Measurements from ENCODE around the gene MPRIP. TPM values are rescaled to one million over a fixed set of nuclear protein-coding genes. Genes with fewer than 3 reads are reported as not detected.

The MPRIP gene
- total RNA-seq, 1 donor from 2014 or later: 423 TPM

DNA sequence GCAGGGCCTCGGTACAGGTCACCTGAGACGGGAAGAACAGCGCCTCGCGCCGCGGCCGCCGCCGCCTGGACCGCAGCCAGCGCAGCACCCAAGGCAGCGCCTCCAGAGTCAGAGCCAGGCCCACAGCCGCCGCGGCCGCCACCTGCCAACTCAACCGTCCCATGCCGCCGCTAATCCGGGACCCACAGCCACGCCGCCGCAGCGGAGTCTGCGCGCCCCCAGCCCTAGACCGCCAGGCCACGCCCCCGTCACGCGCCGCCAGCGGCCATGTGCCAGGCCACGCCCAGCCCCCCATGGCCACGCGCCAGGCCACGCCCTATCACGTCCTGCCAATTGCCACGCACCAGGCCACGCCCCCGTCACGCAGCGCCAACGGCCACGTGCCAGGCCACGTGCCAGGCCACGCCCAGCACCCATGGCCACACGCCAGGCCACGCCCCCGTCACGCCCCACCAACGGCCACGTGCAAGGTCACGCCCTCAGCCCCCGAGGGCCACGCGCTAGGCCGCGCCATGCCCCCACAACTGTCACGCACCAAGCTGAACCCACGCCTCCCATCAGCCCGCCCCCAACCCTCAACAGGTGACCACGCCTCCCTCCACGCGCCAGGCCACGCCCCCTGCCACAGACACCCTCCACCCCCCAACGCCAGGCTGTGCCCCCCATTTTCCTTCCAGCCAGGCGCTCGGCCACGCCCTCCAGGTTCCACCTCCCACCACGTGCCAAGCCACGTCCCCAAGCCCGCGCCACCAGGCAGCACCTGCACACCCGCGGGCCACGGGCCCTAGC lies 164.1 kb downstream of the MPRIP start, which contains the start of gene PLD6:
TSS of gene PLD6 (minus strand) at position 210 of the 789 bp plus-strand sequence. CDS start at position 163, 47 bp downstream.
- DNase-seq (ENCODE audit: low spot score): peak; percentile 84

DNA sequence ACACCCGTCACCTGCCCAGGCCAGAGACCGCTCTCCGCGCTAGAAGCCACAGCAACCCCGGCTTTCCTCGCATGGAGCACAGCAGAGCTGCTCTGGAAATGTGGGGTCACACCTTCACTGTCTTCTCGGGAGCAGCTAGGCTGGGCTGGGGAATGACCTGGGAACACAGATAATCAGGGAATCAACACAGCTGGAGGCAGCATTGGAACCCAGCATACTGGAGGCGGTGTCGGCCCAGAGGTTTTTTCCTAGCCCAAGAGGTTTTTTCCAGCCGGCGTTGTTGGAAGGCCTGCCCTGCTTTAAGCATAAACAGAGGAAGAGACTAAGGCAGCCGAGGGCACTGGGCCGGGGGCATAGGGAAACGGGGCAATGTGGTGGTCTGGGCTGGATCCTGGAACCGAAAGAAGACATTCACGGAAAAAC lies 164.7 kb downstream of the MPRIP start:
- no peak for DNase-seq (ENCODE audit: low spot score)

DNA sequence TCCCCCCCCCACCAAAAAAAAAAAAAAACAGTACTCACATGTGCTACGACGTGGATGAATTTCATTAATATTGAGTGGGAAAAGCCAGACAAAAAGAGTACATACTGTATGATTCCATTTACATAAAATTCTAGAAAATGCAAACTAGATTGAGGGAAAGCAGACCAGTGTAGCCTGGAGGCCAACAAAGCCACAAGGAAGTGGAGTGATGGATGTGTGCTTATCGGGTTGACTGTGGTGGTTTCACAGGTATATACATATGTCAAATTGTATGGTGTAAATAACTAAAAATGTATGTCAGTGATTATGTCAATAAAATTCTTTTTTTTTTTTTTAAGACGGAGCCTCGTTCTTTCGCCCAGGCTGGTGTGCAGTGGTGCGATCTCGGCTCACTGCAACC lies 165.7 kb downstream of the MPRIP start:
- no peak for DNase-seq (ENCODE audit: low spot score)

DNA sequence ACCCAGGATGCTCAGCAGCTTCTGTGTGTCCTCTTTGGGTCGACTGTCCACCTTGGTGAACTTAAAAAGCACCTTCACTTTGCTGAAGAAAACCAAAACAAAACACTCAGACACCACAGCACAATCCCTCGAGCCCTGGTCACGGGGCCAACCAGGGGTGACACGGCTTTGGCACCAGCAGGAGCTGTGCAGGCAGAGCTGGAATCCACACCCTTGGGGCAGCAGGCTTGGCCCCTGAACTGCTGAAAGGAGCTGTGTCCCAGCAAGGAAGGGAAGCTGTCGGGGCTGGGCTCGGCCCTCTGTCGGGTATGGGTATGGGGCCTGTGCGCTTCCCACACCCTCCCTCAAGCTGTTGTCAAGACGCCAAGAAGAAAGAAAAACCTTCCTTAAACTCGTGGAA lies 171.5 kb downstream of the MPRIP start:
- DNase-seq (ENCODE audit: low spot score): no peak

DNA sequence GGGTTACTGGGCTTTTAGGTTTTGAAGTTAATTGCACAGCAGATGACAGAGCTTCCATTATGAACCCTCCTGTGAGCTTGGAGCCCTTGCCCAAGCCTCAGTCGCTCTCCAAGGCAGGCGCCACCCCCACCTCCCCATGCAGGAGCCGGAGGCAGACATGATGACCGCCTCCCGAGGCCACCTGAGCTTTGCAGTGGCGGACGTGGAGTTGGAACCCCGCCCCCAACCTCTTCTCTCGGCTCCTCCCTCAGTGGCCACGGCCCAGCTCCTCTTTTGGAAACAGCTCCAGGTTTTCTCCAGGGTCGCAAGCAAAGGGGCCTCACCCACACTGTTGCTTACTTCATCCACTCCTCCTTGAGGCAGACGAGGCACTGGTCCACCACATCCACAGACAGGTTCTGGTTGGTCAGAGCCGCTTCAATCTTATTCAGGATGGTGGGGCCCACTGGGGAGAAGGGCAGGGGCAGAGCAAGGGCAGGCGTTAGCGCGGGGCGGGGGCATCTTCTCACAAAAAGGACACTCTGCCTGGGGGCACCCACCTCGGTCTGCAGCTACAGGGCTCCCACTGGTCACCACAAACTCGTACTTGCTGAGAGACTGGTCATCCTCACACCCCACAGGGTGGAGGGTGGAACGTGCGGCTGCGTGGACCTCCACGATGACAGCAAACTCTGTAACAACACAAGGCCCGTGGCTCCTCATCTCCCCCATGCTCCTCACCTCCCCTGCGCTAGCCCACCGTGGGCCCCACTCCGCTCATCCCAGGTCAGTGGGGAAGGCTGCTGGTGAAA lies 172.6 kb downstream of the MPRIP start:
- no peak for DNase-seq (ENCODE audit: low spot score)

DNA sequence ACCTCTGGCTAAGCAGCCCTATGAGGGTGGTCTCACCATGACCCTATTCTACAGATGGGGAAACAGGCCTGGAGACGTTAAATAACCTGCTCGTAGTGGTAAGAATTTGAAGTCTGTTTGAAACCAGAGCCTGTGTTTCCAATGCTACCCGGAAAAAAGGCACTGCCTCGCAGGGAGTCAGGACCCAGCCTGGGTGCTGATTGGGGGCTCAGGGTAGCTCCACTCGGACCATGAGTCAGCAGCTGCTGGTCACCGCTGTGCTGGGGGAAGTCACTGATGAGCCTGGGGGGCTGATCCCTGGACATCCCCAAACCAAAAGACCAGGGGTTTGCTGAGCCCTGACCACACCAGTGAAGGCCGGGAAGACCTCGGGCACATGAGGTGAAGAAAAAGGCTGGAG lies 173.3 kb downstream of the MPRIP start:
- no peak for DNase-seq (ENCODE audit: low spot score)

DNA sequence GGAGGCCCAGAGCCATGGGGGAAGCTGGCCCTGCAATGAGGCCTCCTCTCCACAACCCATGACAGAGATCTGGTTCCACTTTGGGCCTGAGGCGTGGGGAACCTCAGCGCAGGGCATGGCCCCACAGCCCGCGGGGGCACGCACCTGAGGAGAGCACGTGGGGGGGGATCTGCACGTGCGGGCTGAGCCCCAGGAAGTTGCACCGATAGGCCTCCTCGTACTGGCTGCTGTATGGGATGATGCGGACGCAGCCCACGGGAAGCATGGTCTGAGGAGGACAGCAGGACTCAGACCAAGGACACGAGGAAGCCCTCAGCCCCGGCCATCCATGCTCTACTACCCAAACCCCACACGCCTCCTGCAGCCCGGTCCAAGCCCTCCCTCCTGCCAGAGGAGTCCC lies 174.0 kb downstream of the MPRIP start:
- DNase-seq (ENCODE audit: low spot score): no peak

DNA sequence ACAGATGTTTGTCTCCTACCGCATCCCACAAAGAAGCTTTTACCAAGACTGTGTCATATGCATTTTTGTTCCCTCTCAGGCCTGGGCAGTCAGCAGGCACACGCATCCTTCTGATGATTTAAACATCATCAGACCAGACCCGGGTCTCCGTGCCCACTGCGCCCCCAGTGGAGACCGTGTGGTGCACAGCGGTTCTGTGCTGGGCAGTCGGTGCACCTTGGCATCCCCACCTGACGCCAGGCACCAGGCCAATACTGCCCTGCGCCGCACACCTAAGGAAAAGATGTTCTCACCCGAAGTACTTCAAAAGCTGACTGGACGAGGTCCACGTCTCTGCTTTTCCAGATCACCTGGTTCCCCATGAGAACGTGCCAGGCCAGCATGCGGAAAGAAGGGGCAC lies 174.5 kb downstream of the MPRIP start:
- no peak for DNase-seq (ENCODE audit: low spot score)

DNA sequence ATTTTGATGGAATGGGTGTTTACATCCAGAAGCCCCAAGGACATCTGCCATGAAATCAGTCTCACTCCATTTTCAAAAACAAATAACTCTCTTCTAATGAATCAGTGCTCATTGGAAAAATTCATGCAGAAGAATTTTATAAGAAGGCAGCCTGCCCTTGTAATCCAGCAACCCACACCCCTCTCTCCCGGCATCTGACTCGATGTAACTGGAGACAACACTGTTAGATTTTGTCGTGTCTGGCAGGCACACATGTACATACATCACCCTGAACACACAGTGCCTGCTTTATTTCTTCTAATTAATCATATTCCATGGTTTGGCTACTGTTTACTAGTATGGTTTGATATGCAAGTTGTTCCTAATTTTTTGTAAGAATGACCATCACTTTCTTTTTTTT lies 175.7 kb downstream of the MPRIP start:
- DNase-seq (ENCODE audit: low spot score): no peak

DNA sequence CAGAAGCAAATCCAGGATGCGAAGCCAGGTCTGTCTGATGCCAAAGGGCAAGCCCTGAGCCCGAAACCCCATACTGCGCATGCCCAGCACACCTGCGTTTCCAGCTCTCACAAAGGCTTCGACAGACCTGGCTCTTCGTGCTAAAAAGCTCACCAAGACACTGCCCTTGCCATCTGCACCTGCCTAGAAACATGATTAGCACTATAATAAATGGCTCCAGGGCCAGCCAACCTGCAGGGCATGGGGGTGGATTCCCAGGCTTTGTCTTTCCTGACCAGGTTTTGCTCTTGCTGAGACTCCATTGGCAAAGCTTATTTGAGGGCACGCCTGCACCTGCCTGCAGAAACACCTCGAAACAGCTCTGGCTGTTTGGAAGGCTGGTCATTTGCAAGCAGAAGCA lies 178.3 kb downstream of the MPRIP start:
- no peak for DNase-seq (ENCODE audit: low spot score)

DNA sequence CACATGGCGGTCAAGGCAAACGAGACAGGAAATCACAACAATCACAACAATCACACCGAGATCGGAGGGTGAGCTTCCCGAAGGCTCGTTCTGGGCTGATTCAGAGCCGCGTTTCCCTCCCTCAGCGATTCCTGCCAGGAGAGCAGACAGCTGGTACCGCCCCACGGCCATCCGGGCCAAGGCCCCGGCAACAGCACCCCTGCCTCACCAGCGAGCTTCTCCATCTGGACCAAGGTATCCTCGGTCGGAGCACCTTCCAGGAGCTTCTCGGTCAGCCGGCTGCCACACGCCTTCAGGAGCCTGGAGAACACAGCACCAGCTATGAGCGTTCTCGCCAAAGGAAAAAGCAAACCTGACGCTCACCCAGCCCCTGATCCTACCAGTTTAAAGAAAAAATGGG lies 179.1 kb downstream of the MPRIP start:
- no peak for DNase-seq (ENCODE audit: low spot score)

DNA sequence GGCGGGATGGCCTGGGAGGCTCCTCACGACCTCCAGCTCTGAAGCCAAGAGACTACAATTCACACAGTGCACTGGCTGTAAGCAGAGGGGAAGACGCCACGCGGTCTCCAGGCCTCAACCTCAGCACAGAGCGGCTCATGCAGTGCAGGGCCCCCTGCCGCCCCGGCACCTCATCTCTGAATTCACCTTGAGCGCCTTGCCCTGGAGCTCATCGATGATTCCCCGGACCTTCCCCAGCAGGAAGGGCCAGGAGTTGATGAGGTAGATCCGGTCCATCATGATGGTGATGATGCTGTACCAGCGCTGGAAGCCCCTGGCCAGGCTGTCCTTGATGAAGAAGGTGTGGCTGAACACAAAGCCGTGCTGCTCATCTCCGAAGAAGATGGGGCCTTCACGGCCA lies 181.5 kb downstream of the MPRIP start:
- no peak for DNase-seq (ENCODE audit: low spot score)

DNA sequence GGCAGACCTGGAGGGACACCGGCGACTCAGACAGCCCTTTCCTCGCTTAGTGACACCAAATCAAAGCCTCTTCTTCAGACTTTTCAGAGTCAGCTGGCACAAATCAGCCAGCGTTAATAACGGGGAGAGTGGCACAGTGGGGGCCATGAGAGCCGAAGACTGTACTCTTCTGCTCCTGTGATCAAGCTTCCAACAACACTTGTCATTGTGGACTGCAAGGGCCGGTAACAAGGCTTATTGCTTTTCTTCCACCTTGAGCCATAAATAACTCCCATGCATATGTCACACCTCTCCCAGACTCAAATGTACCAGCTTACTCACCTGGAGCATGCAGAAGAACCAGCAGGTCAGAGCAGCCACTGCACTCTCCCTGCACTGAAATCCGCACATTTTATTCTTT lies 181.9 kb downstream of the MPRIP start:
- DNase-seq (ENCODE audit: low spot score): no peak

DNA sequence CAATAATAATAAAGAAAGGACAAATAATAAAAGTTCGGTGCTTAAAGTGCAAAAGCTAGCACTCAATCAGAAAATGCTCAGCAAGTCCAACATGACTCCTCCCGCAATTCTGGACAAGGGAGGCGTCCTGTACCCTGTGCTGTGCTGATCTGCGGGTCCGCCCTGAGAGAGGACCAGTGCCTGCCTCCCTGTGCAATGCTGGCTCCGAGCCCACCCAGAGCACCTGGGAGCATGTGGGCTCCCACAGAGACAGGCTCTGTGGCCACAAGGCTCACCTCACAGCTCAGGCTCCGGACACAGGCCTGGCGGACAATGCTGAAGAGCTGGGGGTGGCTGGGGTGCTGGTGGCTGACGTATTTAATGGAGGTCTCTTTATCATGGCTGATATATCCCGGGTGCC lies 183.6 kb downstream of the MPRIP start:
- DNase-seq (ENCODE audit: low spot score): no peak

DNA sequence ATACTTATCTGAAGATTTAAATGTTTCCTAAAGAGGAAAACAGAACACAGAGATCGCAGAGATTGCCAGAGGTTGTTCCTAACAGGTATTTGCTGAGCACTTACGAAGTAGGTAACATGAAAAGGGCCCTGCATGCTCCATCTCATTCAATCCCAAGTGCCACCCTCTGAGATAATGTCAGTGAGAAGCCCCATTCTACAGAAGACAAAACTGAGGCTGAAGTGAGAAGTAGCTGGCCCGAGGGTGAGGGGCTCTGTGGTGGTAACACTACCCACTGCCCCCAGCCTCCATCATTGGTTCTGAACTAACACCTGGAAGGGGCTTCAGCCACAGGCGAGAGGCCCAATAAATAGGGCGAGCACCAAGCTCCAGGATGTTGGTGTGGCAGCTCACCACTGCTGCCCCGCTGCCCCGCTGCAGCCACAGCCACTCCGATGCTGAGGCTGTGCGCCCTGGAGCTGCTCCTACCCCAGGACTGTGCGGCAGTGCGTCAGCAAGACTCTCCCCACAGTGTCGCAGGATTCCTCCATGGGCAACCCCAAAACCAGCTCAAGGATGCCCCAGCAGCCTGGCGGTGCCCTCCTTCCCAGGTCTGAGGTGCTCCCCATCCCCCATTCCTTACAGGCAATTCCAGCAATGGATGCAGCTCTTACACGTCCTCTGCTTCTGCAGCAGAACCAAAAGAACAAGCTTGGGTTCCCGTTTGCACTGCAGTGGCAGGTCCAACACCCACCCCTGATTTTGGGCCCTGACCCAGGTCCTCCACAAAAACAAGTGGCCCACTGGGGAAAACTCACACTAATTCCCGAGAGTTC lies 184.4 kb downstream of the MPRIP start:
- no peak for DNase-seq (ENCODE audit: low spot score)

DNA sequence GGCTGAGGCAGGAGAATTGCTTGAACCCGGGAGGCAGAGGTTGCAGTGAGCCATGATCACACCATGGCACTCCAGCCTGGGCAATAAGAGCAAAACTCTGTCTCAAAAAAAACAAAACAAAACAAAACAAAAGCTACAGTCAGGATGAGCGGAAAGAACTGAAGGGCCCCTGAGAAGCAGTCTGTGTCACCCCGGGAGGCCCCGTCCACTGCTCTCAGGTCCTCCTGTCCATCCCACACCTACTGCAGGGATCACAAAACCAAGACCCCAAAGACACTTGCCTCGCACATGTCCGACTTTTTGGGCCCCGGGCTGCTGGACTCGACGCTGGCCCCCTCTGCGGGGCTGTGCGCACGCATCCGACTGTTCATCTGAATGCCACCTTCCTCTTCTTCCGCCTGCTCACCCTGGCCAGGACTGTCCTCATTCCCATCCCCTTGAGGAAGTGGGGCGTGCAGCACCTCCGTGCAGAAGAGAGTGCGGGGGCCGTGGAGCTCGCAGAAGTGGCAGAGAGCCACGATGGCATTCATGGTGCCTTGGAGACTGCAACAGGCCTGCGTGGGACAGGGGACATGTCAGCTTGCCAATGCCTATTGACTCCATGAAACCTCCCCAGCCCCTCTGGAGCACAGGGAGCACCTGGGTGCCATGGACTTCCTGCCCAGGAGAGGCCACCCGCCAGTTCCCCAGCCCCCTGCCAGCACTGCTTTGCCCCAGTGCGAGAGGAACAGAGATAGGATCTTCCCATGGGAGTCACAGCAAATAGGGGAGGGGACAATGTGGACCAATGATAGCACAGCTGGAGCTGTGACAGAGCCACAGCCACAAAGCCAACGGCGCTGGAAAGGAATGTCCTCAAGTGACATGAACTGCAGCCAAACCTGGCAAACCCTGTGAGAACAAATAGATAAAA lies 185.6 kb downstream of the MPRIP start:
- no peak for DNase-seq (ENCODE audit: low spot score)

DNA sequence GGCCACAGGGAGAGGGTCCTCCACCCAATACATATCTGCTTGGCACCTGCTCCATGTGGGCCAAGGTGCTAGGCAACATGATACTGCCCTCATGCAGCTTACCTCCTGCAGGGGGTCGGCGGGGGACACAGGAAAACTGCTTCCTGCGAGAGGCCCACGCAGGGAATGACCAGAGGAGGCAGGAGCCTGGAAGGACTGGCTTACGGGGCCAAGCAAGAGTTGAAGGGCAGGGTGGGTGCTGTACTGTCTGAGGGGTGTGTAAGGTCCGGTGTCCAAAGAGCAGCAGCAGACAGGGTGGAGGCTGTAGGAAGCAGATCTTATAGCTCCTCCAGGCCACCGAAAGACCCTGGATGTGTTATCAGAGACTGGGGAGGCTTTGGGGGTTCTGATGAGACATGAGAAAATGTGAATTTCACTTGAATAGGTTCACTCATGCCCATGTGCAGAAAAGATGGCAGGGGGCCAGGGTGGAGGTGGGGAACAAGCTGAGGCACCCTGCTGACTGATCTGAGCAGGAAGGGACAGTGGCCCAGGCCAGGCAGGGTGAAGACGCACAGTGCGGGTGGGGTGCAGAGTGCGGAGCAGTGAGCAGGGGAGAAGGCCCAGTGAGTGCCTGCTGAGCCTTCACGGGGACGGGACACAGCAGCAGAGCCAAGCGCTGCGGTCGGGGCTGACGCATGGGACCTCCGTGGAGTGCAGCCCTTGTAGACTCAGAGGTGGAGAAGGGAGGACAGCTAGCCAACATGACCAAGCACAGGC lies 186.4 kb downstream of the MPRIP start:
- no peak for DNase-seq (ENCODE audit: low spot score)

DNA sequence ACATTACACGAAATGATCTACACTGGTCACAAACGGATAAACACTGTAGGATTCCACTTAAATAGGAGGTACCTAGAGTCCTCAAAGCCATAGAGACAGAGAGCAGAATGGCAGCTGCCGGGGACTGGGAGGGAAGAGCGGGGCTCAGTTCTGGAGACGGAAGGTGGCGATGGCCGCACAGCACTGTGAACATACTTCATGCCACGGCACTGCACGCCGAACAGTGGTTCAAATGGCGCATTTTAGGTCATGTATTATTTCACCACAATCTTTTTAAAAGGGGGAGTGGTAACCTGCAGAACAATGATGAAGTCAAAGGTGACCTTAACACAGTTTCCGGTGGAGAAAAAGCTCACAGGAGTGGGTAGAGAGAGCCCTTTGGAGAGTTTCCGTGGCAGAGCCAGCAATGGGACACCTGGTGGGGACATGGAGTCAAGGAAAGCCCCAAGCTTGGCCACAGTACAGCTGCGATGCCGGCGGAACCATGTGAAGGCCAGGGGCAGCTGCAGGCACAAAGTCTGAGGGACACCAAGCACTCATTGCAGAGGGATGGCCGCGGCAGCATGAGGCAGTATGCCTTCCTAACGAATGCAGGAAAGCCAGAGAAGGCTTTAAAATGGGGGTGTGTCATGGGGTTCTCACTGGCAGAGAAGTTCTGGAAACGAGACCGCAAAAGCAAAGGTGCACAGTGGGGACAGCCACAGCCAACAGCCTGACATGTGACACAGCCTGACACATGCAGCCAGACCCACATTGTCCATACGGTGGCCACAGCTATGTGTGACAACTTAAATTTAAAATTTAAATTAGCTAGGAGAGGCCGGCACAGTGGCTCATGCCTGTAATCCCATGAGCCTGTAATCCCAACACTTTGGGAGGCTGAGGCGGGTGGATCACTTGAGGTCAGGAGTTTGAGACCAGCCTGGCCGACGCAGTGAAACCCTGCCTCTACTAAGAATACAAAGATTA lies 187.4 kb downstream of the MPRIP start:
- no peak for DNase-seq (ENCODE audit: low spot score)

DNA sequence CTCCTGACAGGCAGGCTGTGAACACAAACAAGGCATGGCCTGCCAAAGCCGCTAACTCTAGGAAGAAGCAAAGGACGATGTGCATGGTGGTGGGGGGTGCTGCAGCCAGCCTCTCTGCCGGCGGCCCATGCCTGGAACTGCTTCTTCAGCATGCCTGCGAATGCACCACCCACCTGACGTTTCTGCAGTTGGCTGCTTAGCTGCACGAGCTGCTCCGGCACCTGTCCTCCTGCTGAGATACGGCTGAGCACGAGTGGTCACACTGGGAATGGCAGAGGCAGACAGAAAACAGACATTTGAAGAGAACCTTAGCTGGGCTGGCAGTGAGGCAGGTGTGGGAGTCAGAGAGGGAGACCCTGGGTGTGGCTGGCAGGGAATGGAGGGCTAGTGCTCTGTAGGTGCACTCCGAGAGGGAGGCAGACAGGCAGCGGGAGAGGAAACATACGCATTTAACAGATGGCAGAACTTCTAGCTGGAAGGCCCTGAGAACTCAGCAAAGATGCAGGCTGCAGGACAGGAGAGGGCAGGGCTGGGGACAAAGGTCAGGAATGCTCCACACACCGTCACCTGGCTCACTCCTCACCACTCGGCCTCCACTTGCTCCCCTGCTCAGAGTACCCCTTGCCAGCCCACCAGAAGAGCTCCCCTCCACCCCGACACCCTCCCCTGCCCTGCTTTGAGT lies 189.5 kb downstream of the MPRIP start:
- DNase-seq (ENCODE audit: low spot score): no peak

Data from ureter (tissue), 1 donor.